Pancreas (tissue), 10 donors: ENCODE results near the gene GDI1. TPM values are rescaled to one million over a fixed set of nuclear protein-coding genes. Genes with fewer than 3 reads are reported as not detected.

Experiments
- ATAC-seq, 4 donors: fragments of 200-7000 bp; cut with Tn5 transposase; one replicate each; pipeline versions ENCODE4 v1.8.0 to v1.9.1; 2020; ENCODE audit warnings: mild to moderate bottlenecking in 4 of 4, moderate library complexity in 4 of 4
- DNase-seq, 6 donors: peaks; one replicate each; pipeline ENCODE4 v3.0.0-alpha.2; 2020
- FAIRE-seq: peaks from 2 replicates; lab custom pipeline; 2012; peaks lifted over from hg19 to GRCh38; lab: Jason Lieb, UNC
- H3K27ac ChIP-seq, 4 donors: fragments of 200-600 bp; sonication (generic); 1 replicate in 3 of 4; 2 replicates in 1 of 4; pipeline versions ENCODE4 v1.5.0 to v1.8.0; 2020
- H3K27me3 ChIP-seq, 4 donors: fragments of 200-600 bp; one replicate each; pipeline ENCODE4 v1.8.0; 2021
- H3K36me3 ChIP-seq, 3 donors: fragments of 200-600 bp; sonication (generic) in 1 of 3; one replicate each; pipeline versions ENCODE4 v1.5.0 to v1.8.0; 2020 to 2021
- H3K4me1 ChIP-seq, 3 donors: fragments of 200-600 bp; one replicate each; pipeline ENCODE4 v1.8.0; 2021
- H3K4me3 ChIP-seq, 4 donors: fragments of 200-600 bp; sonication (generic) in 2 of 4; one replicate each; pipeline versions ENCODE4 v1.5.0 to v1.8.0; 2020 to 2021
- H3K9me3 ChIP-seq, 4 donors: fragments of 200-600 bp; one replicate each; pipeline ENCODE4 v1.8.0; 2021
- CTCF ChIP-seq, 4 donors: fragments of 200-600 bp; sonication (generic) in 3 of 4; IDR thresholded peaks; one replicate each; pipeline versions ENCODE4 v1.5.0 to v1.8.0; 2021; ENCODE audit warnings: antibody characterized with exemption in 4 of 4
- WGBS, 2 donors: extraction: QIAGEN DNeasy Blood & Tissue Kit; methylation state at CpG; one replicate each; pipeline ENCODE4 v1.1.7; 2013; 5-methylcytosine and 5-hydroxymethylcytosine counted together
- intact Hi-C, 3 donors: fragments of 100-400 bp; cut with DNase I; formaldehyde crosslinking; loops; one replicate each; pipeline versions ENCODE4 v1.11.1 to v1.14.2; 2022
- polyA plus RNA-seq, 2 donors: library from polyadenylated mRNA; stranded (reverse); fragments of 200-250 nt; gene quantifications; one replicate each; pipeline ENCODE4 v1.2.3, GENCODE V29; 2013
- total RNA-seq, 6 donors: library from RNA; stranded (reverse); fragmentation: NEBNext Ultra II Directional in 4 of 6; extraction: Animal tissue kit (Norgen Biotek cat#: 25700) in 4 of 6; gene quantifications; one replicate each; pipeline versions ENCODE4 v1.2.1 to v1.2.4, GENCODE V29; 2021 to 2023
- donor health status: healthy with polysubstance abuse.
- donor health status: DM: no; HTN: no; CAD: no; lungs with moderate emphysema.
- donor health status: DM: no; HTN: no; CAD: no.
- donor health status: control.
- donor health status: control.
- donor health status: Bipolar disorder and iron deficiency.
- donor health status: DM: yes; HTN: yes; CAD: no.
- donor health status: DM: no; HTN: no; CAD: no.
- donor health status: DM: no; HTN: no; CAD: no.
- donor health status: DM: yes; HTN: yes; CAD: no.

GDI1 gene
- total and polyA plus RNA-seq, 8 donors = 25.5 to 138 (median 36.6) TPM

DNA sequence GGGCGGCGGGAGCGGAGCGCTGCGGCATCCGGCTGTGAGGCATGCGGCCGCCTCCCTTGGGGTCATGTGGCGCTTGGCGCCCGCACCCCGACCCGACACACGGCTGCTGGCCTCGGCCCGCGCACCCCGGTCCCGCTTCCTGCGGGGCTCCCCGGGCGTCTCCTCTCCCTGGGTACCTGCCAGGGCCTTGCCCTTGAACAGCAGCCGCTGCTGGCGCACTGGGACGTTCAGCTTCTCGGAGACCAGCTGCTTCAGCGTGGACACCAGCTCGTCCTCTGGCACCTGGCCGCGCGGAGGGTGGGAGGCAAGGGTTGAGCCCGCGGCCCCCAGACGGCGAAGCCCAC is 49.1 kb downstream of the GDI1 start:
- Histone ChIP-seq H3K9me3 (no peaks in the 10 kb centered on the region), H3K27me3 (no peaks in the 10 kb centered on the region), H3K27ac (peak overlapping the region; percentile 61 to 75 (median 70)), H3K4me3 (peak overlapping the region; percentile 35 to 61 (median 46)), H3K4me1 (peaks cover 0 to 5% (median 0%) of the 10 kb centered on the region in 3 donors), H3K36me3 (no peaks in the 10 kb centered on the region)
- DNase-seq (peak; percentile 48 to 88 (median 67)), FAIRE-seq (no peak), ATAC-seq (peak in 2 of 4 donors; percentile 2 to 6)
- TF ChIP-seq CTCF (IDR thresholded peaks at IDR 0.05) = no peak
- intact Hi-C loops = no loop called here
- 1 to 35% methylated on average over 28 to 35 of the region's 35 CpGs for WGBS, 2 donors

DNA sequence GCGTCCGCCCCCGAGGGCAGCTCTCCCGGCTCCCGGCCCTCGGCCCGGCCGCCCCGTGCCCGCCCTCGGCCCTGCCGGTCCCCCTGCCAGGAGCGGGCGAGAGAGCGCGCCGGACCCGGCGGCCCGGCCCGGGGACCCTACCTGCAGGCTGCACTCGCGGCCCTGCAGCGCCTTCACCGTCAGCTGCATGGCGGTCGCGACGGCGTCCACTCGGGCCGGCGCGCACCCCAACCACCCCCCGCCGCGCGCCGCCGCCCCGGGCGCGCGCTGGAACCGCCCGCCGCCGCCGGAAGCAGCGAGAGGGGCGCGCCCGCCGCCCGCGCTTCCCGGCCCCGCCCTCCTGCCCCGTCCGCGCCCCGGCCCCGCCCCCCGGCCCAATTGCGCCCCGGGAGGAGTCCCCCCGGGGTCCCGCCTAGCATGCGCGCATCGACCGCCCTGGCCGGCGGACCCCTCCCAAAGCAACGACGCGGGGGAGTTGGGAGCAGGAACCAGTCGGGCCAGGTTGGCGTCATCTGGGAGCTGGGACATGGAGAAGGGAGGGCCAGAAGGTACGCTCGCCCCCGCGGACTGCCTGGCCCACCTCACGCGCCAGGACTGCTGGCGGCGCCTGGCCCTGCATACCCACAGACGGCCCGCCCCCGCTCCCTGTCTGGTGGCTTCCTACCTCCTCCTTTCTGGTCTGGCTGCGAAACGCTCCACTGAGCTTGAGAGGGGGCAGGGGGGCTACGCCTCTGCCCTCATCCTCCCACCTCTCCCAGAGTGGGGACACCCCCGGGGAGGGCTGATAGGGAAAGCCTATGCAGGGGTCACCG is 49.6 kb downstream of the GDI1 start, which contains the start of gene UBL4A:
TSS of gene UBL4A (minus strand) at position 220 of the 812 bp plus-strand sequence. CDS start at position 189, 31 bp downstream.
- Histone ChIP-seq H3K9me3 (no peaks in the 10 kb centered on the region), H3K4me1 (peaks cover 0 to 5% (median 0%) of the 10 kb centered on the region in 3 donors), H3K27ac (peak within 1 kb of the TSS; percentile 61 to 75 (median 70)), H3K27me3 (no peaks in the 10 kb centered on the region), H3K4me3 (peak within 1 kb of the TSS; percentile 35 to 61 (median 46)), H3K36me3 (no peaks in the 10 kb centered on the region)
- TF ChIP-seq CTCF (IDR thresholded peaks at IDR 0.05) = no peak
- FAIRE-seq (no peak), ATAC-seq (peak; percentile 27 to 58 (median 46)), DNase-seq (peak; percentile 72 to 91 (median 80))
- intact Hi-C loops = no loop called here
- 1 to 36% methylated on average over 51 to 90 of the region's 95 CpGs for WGBS, 2 donors

DNA sequence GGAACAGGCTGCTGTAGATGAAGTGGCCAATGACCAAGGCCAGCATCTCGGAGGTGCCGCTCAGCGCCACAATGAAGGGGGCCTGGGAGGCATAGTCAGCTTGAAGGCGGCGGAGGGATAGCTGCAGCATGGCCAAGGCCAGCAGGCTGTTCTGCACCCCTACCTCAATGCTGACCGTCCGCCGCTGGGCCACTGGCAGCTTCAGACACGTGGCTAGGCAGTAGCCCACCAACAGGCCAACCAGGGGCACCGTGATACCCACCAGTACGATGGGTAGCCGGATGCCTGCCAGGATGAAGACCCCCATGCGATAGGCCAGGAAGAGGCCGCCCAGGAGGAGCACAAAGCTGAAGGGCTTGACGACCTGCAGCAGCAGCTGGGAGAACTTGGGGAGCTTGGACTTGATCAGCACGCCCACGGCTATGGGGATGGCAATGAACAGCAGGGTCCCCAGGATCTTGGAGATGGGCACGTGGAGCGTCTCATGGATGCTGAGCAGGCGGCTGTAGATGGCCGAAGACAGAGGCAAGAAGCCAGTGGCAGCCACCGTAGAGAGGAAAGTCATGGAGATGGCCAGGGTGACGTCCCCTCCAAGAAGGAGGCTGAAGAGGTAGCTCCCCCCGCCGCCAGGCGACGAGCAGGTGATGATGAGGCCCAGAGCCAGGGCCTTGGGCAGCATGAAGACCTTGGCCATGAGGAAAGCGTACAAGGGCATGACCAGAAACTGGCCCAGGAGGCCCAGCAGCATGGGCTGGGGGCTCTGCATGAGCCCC is 50.8 kb downstream of the GDI1 start:
- peak in 1 of 6 donors; percentile 77 for DNase-seq
- H3K4me3 ChIP-seq = no peak overlapping the region
- TF ChIP-seq CTCF (IDR thresholded peaks at IDR 0.05) = no peak
- no peaks in the 10 kb centered on the region for H3K9me3 ChIP-seq
- peak overlapping the region in 1 of 4 donors; percentile 73 for H3K27ac ChIP-seq
- intact Hi-C loops = no loop called here
- no peak for ATAC-seq
- no peak for FAIRE-seq
- H3K4me1 ChIP-seq = peaks cover 0 to 5% (median 0%) of the 10 kb centered on the region in 3 donors
- 89 to 90% methylated on average over 28 of the region's 28 CpGs for WGBS, 2 donors
- H3K27me3 ChIP-seq = no peaks in the 10 kb centered on the region
- no peaks in the 10 kb centered on the region for H3K36me3 ChIP-seq

DNA sequence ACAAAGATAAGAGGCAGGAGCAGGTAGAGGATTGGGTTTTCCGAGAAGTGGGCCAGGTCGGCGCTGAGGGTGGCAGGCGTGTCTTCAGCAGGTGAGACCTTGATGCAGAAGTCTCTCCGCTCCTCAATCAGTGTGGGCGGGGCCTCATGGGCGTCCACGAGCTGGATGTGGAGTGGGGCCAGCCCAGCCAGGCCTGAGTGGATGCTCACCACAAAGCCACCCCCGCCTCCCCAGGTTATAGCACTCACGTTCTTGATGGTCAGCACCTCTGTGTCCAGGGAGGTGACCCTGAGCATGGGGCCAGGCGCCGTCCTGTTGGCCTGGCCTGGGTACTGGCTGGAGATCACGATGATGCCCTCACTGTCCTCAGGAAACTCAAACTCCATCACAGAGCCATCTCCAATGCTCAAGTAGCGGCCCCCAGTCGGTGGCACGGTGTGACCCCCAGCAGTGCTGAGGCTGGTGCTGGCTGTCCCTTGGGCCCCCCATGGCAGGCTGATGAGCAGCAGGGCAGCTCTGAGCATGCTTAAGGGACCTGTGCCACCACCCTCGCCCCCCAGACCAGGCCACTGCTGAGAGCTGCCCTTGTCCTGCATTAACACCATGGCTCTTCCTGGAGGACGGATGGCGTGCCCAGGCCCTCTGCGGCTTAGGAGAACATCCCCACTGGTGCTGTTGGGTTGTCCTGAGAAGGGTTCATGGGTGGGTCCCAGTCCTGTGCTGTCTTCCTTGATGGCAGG is 51.6 kb downstream of the GDI1 start:
- no peaks in the 10 kb centered on the region for H3K27me3 ChIP-seq
- no peak overlapping the region for H3K27ac ChIP-seq
- intact Hi-C loops = no loop called here
- ATAC-seq (no peak), FAIRE-seq (no peak), DNase-seq (peak in 2 of 6 donors; percentile 55 to 80)
- H3K4me1 ChIP-seq = peaks cover 0 to 5% (median 0%) of the 10 kb centered on the region in 3 donors
- TF ChIP-seq CTCF (IDR thresholded peaks at IDR 0.05) = no peak
- H3K36me3 ChIP-seq = no peaks in the 10 kb centered on the region
- 78 to 80% methylated on average over 20 of the region's 20 CpGs for WGBS, 2 donors
- H3K9me3 ChIP-seq = no peaks in the 10 kb centered on the region
- H3K4me3 ChIP-seq = no peak overlapping the region
